ENCODE results near the gene ME3. TPM values are rescaled to one million over a fixed set of nuclear protein-coding genes. Genes with fewer than 3 reads are reported as not detected.

The ME3 gene
- total and polyA plus RNA-seq, 11 donors = 11.3 to 51.5 (median 31.3) TPM

DNA sequence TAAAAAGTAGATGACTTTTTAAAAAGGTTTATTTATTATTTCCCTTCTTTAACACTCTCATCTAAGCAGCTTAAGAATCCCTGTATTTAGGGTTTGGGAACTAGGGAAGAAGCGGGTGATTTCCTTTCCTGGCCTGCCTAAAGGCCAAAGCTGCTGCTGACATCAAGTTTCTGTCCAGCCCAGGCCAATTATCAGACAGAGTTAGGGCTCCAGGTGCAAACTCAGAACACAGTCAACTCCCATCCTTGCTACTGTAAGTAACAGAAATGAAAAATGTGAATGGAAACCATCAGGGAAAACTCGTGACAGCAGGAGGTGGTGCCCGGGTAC is 188.8 kb downstream of the ME3 start:
- TF ChIP-seq POLR2A (IDR thresholded peaks at IDR 0.05) = no peak
- TF ChIP-seq, protein P1, sequence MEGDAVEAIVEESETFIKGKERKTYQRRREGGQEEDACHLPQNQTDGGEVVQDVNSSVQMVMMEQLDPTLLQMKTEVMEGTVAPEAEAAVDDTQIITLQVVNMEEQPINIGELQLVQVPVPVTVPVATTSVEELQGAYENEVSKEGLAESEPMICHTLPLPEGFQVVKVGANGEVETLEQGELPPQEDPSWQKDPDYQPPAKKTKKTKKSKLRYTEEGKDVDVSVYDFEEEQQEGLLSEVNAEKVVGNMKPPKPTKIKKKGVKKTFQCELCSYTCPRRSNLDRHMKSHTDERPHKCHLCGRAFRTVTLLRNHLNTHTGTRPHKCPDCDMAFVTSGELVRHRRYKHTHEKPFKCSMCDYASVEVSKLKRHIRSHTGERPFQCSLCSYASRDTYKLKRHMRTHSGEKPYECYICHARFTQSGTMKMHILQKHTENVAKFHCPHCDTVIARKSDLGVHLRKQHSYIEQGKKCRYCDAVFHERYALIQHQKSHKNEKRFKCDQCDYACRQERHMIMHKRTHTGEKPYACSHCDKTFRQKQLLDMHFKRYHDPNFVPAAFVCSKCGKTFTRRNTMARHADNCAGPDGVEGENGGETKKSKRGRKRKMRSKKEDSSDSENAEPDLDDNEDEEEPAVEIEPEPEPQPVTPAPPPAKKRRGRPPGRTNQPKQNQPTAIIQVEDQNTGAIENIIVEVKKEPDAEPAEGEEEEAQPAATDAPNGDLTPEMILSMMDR (IDR thresholded peaks at IDR 0.05) = no peak
- Histone ChIP-seq H3K27ac (peak overlapping the region; percentile 16 to 80 (median 50)), H3K27me3 (no peaks in the 10 kb centered on the region), H3K36me3 (no peaks in the 10 kb centered on the region), H3K4me3 (no peak overlapping the region), H3K4me1 (peaks cover 0 to 44% (median 23%) of the 10 kb centered on the region in 12 donors), H3K9me3 (no peaks in the 10 kb centered on the region)
- ATAC-seq = peak; percentile 10 to 54 (median 33)
- WGBS, 4 donors = 61 to 73% (median 67%) methylated on average over 3 of the region's 3 CpGs
- intact Hi-C loops (cut with DNase I) = loop anchor here in 1 of 10 donors (5.0 kb wide), 1 partner anchor 74 kb away; no protein-coding TSS in a partner anchor
- DNase-seq = no peak

DNA sequence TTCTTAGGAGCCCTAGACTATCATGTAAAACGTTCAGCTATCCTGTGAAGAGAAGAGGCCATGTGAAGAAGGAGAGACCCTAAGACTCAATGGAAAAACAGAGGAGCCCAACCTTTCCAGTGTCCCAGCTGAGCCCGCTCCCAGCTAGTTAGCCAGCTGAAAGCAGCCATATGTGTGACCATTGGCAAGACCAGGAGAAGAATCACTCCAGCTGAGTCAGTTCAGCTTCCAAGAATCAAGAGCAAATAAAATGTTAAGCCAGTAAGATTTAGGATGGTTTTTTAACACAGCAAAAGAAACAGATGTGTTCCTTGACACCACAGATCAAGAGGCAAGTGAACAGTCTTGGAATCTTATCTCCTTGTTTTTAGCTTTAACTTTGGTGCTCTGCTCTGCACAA is 189.7 kb downstream of the ME3 start:
- Histone ChIP-seq H3K4me3 (no peak overlapping the region), H3K27ac (peak overlapping the region in 7 of 12 donors; percentile 25 to 80 (median 64)), H3K9me3 (no peaks in the 10 kb centered on the region), H3K36me3 (no peaks in the 10 kb centered on the region), H3K27me3 (no peaks in the 10 kb centered on the region), H3K4me1 (peaks cover 3 to 53% (median 27%) of the 10 kb centered on the region in 12 donors)
- no peak for TF ChIP-seq POLR2A (IDR thresholded peaks at IDR 0.05)
- TF ChIP-seq, protein P1 (IDR thresholded peaks at IDR 0.05) = no peak
- DNase-seq = no peak
- ATAC-seq = peak; percentile 15 to 39 (median 26)
- intact Hi-C loops (cut with DNase I) = loop anchor here in 1 of 10 donors (5.0 kb wide), 1 partner anchor 75 kb away; no protein-coding TSS in a partner anchor
- 74 to 85% (median 79%) methylated on average over 2 of the region's 2 CpGs for WGBS, 4 donors

DNA sequence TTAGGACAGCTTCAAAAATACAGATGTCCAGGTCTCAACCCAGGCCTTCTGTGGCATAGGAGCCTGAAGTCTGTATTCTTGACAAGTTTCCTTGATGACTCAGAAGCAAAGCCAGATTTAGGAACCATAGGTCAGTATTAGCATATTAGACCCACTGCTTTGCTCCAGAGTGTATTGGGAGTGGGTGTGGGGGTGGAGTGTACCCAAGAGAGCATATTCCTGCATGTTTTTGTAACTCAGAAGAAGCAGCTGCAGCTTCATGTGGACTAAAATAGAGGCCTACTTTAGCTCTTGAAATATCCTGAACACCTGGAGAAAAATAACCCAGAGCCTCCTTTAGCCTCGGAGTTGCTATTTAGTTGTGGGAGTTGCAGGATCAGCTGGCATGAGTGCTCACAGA is 191.0 kb downstream of the ME3 start:
- 50 to 73% (median 66%) methylated on average over 1 of the region's 1 CpG for WGBS, 4 donors
- Histone ChIP-seq H3K4me1 (peaks cover 3 to 61% (median 39%) of the 10 kb centered on the region in 12 donors), H3K36me3 (no peaks in the 10 kb centered on the region), H3K27me3 (no peaks in the 10 kb centered on the region), H3K4me3 (no peak overlapping the region), H3K27ac (no peak overlapping the region), H3K9me3 (no peaks in the 10 kb centered on the region)
- DNase-seq (no peak), ATAC-seq (no peak)
- intact Hi-C loops (cut with DNase I) = loop anchor here in 1 of 10 donors (5.0 kb wide), 1 partner anchor 76 kb away; no protein-coding TSS in a partner anchor
- TF ChIP-seq, protein P1 (IDR thresholded peaks at IDR 0.05) = no peak
- no peak for TF ChIP-seq POLR2A (IDR thresholded peaks at IDR 0.05)

DNA sequence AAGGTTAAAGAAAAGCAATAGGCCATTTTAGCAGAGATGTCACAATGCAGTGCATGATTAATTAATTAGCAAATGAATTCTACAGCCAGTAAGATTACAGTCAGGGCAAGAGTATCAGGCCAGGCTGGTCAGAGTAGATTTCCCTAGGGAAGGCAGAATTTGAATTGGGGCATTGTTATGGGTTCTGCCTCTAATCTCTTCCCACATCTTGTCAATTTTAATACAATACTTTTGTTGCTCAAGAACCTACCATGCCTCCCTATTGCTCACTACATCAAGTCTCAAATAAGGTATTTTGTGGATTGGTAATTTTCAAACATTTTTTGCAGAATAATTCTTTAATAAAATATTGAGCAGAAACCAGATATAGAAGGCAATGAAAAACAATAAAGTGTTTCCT is 194.1 kb downstream of the ME3 start:
- peak overlapping the region in 9 of 12 donors; percentile 3 to 94 (median 55) for H3K27ac ChIP-seq
- no peaks in the 10 kb centered on the region for H3K36me3 ChIP-seq
- H3K27me3 ChIP-seq = no peaks in the 10 kb centered on the region
- no peak for ATAC-seq
- DNase-seq = no peak
- intact Hi-C loops (cut with DNase I) = loop anchor here in 5 of 10 donors (5.0 to 10.0 kb wide), 5 partner anchors 34 to 99 kb away; no protein-coding TSS in a partner anchor
- no peak overlapping the region for H3K4me3 ChIP-seq
- H3K4me1 ChIP-seq = peaks cover 3 to 73% (median 53%) of the 10 kb centered on the region in 12 donors
- no peaks in the 10 kb centered on the region for H3K9me3 ChIP-seq
- no peak for TF ChIP-seq POLR2A (IDR thresholded peaks at IDR 0.05)
- TF ChIP-seq, protein P1 (IDR thresholded peaks at IDR 0.05) = no peak
